Peyer's patch (tissue), 4 donors: ENCODE data around the gene TCF7L1. TPM values are rescaled to one million over a fixed set of nuclear protein-coding genes. Genes with fewer than 3 reads are reported as not detected.

ENCODE experiments used
- DNase-seq, 3 donors: peaks; one replicate each; pipeline ENCODE4 v3.0.0-alpha.2; 2017 to 2019
- H3K27ac ChIP-seq, 4 donors: fragments of 200-600 bp; sonication (generic); one replicate each; pipeline ENCODE4 v1.5.1; 2016 to 2019
- H3K27me3 ChIP-seq, 2 donors: fragments of 200-600 bp; sonication (generic); one replicate each; pipeline ENCODE4 v1.5.1; 2019
- H3K36me3 ChIP-seq, 3 donors: fragments of 200-600 bp; sonication (generic); one replicate each; pipeline ENCODE4 v1.5.1; 2016 to 2019
- H3K4me1 ChIP-seq, 4 donors: fragments of 200-600 bp; sonication (generic); one replicate each; pipeline ENCODE4 v1.5.1; 2016 to 2019
- H3K4me3 ChIP-seq, 4 donors: fragments of 200-600 bp; sonication (generic); 1 replicate in 3 of 4; 2 replicates in 1 of 4; pipeline ENCODE4 v1.5.1; 2016 to 2019; ENCODE audit warnings: mild to moderate bottlenecking in 1 of 4
- H3K9me3 ChIP-seq, 4 donors: fragments of 200-600 bp; sonication (generic); one replicate each; pipeline ENCODE4 v1.5.1; 2016 to 2019; ENCODE audit warnings: mild to moderate bottlenecking in 1 of 4
- POLR2A ChIP-seq, 2 donors: fragments of 450-650 bp; IDR thresholded peaks; one replicate each; pipeline ENCODE4 v1.5.1; 2017; ENCODE audit warnings: antibody characterized with exemption in 2 of 2, mild to moderate bottlenecking in 2 of 2, moderate library complexity in 2 of 2
- total RNA-seq, 4 donors: library from RNA; depleted of rRNA; stranded (reverse); fragments of >200 nt; gene quantifications; one replicate each; pipeline ENCODE4 v1.1.0, GENCODE V29; 2016
- TF ChIP-seq, protein P1 (sequence below), 6 experiments: fragments of 450-650 bp in 4 of 6; fragments of 200-600 bp in 2 of 6; sonication (generic) in 1 of 6; IDR thresholded peaks; one replicate each; pipeline ENCODE4 v1.5.1; 2017 to 2019; ENCODE audit warnings: antibody characterized with exemption in 6 of 6, mild to moderate bottlenecking in 3 of 6, moderate library complexity in 1 of 6

The TCF7L1 gene
- total RNA-seq, 4 donors from 2014 or later, result 0.35 to 5.8 (median 1.7) TPM

- peak in 1 of 3 donors; percentile 29 for DNase-seq
- no peak overlapping the region for H3K4me3 ChIP-seq
- no peaks in the 10 kb centered on the region for H3K36me3 ChIP-seq
- no peak overlapping the region for H3K27ac ChIP-seq
- TF ChIP-seq, protein P1, sequence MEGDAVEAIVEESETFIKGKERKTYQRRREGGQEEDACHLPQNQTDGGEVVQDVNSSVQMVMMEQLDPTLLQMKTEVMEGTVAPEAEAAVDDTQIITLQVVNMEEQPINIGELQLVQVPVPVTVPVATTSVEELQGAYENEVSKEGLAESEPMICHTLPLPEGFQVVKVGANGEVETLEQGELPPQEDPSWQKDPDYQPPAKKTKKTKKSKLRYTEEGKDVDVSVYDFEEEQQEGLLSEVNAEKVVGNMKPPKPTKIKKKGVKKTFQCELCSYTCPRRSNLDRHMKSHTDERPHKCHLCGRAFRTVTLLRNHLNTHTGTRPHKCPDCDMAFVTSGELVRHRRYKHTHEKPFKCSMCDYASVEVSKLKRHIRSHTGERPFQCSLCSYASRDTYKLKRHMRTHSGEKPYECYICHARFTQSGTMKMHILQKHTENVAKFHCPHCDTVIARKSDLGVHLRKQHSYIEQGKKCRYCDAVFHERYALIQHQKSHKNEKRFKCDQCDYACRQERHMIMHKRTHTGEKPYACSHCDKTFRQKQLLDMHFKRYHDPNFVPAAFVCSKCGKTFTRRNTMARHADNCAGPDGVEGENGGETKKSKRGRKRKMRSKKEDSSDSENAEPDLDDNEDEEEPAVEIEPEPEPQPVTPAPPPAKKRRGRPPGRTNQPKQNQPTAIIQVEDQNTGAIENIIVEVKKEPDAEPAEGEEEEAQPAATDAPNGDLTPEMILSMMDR (IDR thresholded peaks at IDR 0.05), result no peak
- TF ChIP-seq POLR2A (IDR thresholded peaks at IDR 0.05), result no peak
- H3K27me3 ChIP-seq, result no peaks in the 10 kb centered on the region
- H3K4me1 ChIP-seq, result peaks cover 0 to under 1% (median 0%) of the 10 kb centered on the region in 4 donors
- no peaks in the 10 kb centered on the region for H3K9me3 ChIP-seq
Measured at GRCh38 chr2:85237849-85238565, 104.8 kb downstream of the TCF7L1 start.

- Histone ChIP-seq H3K27me3 (no peaks in the 10 kb centered on the region), H3K4me1 (peaks cover 0 to 7% (median 0%) of the 10 kb centered on the region in 4 donors), H3K4me3 (no peak overlapping the region), H3K36me3 (no peaks in the 10 kb centered on the region), H3K27ac (no peak overlapping the region), H3K9me3 (no peaks in the 10 kb centered on the region)
- DNase-seq, result no peak
- no peak for TF ChIP-seq POLR2A (IDR thresholded peaks at IDR 0.05)
- TF ChIP-seq, protein P1 (IDR thresholded peaks at IDR 0.05), result no peak
Measured at GRCh38 chr2:85238607-85239006, 105.4 kb downstream of the TCF7L1 start.

DNA sequence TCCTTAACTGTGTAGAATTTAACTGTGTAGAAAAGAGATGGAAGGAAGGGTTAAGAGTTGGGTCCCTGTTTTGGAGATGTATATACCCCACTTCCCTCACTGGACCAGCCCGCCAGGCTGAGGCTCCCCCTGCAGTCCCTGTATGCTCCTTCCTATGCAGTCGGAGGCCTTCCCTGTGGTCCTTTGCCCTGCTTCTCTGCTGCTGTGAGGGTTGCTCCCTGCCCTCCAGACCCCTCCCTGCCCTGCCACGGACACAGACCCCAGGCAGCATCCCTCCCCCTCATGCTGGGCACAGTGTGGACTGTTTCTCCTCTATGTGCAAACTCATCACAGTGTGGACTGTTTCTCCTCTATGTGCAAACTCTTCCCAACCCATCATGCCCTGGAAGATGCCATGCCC, 105.9 kb downstream of the TCF7L1 start:
- Histone ChIP-seq H3K36me3 (no peaks in the 10 kb centered on the region), H3K27ac (no peak overlapping the region), H3K27me3 (no peaks in the 10 kb centered on the region), H3K4me1 (peaks cover 0 to 7% (median 0%) of the 10 kb centered on the region in 4 donors), H3K4me3 (no peak overlapping the region), H3K9me3 (no peaks in the 10 kb centered on the region)
- DNase-seq, result no peak
- no peak for TF ChIP-seq POLR2A (IDR thresholded peaks at IDR 0.05)
- TF ChIP-seq, protein P1 (IDR thresholded peaks at IDR 0.05), result no peak

DNA sequence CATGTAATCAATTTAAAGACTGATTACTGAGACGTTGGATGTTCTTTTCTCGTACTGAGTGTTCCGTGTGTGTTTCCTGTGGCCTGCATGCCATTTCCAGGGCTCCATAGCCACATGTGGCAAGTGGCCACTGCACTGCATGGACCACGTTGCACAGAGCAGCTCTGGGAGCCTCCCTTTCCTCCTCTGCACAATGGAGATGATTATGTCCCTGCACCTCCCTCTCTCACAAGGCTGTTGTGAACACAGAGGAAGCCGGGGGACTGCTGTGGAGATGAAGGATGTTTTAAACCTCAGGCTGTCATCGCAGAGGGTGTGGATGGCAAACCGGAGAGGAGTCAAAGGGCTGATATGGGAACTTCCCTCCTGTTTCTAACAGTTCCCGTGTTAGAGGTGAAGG, 106.9 kb downstream of the TCF7L1 start:
- DNase-seq, result no peak
- H3K27ac ChIP-seq, result no peak overlapping the region

GRCh38 chr2:85242321-85242720, 109.1 kb downstream of the TCF7L1 start:
- TF ChIP-seq, protein P1 (IDR thresholded peaks at IDR 0.05), result no peak
- TF ChIP-seq POLR2A (IDR thresholded peaks at IDR 0.05), result no peak
- H3K27me3 ChIP-seq, result no peaks in the 10 kb centered on the region
- DNase-seq, result peak in 1 of 3 donors; percentile 24
- H3K4me1 ChIP-seq, result peaks cover 0 to 7% (median 0%) of the 10 kb centered on the region in 4 donors
- H3K4me3 ChIP-seq, result no peak overlapping the region
- no peaks in the 10 kb centered on the region for H3K9me3 ChIP-seq
- H3K36me3 ChIP-seq, result no peaks in the 10 kb centered on the region
- H3K27ac ChIP-seq, result no peak overlapping the region

More for the DNA sequence above, 106.9 kb downstream of the TCF7L1 start:
- Histone ChIP-seq H3K4me1 (peaks cover 0 to 7% (median 0%) of the 10 kb centered on the region in 4 donors), H3K4me3 (no peak overlapping the region), H3K27me3 (no peaks in the 10 kb centered on the region), H3K9me3 (no peaks in the 10 kb centered on the region), H3K36me3 (no peaks in the 10 kb centered on the region)
- TF ChIP-seq, protein P1 (IDR thresholded peaks at IDR 0.05), result no peak
